HG03108 (cell line): ENCODE results near the gene LCP1.
A peak's percentile ranks its signal among the peaks of the same experiment; 100 is the strongest.

Experiments used
- ATAC-seq: cut with Tn5 transposase; IDR thresholded peaks from one replicate; pipeline ENCODE4 v1.9.1; 2021; ENCODE audit warnings: moderate library complexity; ENCODE audit not compliant: unreplicated experiment

The LCP1 gene

GRCh38 chr13:46129955-46130618 lies 51.9 kb downstream of the LCP1 start:
- no peak for ATAC-seq

GRCh38 chr13:46129124-46129523 lies 52.9 kb downstream of the LCP1 start:
- no peak for ATAC-seq

DNA sequence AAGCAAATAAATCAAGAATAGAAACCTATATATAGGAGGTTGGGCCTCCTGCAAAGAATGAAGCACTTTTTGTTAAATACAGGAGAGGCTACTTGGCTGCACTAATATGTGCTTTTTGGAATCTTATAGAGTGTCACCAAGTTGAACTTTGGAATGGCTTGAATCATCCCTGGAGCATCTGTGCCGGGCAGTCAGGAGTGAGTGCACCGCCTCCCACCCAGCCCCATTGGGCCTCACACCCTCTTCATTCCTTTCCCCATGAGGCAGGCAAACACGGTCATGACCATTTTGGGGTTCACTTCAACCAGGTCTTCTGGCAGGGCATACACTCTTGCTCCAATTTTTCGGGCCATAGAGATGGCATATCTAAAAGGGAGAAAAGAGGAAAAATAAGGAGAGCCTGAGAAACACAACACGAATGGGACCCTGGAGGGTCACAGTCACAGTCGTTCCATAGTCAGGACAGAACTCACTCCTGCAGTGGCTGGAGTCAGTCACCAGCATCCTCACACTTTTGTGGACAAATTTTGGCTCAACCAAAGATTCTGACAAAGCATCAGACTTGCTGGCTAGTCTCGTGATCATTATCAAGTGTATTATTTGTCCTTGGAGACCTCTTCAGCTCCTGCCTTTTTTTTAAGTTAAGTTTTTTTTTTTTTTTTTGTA lies 54.5 kb downstream of the LCP1 start:
- no peak for ATAC-seq

- ATAC-seq = peak; percentile 84
Observed at GRCh38 chr13:46126552-46127357, 55.2 kb downstream of the LCP1 start.

DNA sequence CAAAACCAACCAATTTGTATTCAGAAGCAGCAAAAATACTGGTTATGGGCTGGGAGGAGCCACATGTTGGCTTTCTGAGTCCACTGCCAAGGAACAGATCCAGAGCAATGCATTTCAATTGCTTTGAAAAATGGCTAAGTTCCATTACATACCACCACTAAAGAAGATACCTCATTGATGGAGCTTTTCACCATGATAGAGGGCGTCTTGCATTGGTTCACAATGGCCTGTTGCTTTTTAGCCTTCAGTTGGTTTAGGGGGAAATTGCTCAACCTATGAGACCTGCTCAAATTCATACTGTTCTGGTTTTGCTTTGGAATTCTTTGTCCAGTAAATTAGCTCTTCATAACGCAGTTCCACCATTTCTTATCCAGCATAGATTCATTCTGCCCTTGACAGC lies 55.9 kb downstream of the LCP1 start:
- ATAC-seq = no peak

DNA sequence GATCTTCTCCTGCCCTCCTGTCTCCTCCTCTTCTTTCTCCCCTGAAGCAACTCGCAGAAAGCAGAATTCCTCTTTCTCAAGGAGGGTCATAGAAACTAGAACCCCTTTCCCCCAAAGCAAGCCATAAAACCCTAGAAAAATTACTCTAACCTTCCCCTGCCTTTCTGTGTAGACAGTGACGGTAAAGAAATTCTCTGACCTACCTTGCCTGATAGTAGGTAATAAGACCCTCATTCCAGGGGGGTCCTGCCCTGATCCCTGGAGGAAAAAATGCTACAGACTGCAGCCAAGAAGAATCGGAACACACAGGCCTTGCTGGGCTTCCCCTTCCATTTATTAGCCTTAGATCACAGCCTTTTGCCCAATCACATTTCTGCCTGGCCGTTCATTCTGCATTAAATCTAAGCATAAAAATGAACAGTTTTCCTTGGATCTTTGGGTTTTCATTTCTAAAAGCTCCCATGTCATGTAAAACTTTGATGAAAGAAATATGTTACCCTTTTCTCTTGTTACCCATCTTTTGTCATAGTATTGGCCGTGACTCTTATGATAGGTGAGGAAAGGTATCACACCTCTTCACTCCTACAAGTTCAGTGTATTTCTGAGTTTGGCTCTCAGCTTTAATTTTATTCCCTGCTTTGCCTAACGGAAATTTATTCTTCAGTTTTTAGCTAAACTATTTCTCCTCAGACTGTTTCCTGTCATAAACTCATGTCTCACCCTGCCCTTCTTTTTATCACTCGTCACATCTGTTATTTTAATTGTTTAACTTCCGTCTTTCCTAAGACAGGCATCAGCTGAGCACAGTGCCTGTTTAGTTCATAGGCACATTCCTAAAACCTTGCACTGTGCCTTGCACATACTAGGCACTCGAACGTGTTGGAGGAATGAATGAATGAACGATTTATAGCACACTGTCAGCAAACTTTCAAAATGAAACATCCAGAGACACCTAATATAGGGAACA lies 56.7 kb downstream of the LCP1 start:
- ATAC-seq = no peak

DNA sequence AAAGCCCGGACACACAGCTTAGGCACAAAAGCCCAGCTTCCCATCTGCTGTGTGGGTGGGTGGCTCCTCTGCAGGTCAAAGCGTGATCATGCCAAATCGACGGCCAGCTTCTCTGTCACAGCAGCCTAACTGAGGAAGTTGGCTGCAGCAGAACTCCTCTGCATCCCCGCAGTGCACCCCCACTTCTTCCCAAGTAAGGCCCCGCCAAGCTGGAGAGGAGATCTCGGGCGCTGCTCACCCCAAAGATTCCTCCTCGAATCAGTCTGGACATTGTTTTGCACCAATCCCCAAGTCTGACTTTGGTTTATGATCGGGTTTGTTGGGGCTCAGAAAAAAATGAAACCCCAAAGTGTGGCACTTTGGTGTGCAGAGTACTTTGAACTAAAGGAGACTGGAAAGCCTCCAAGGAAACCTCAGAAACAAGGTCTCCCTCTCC lies 57.4 kb downstream of the LCP1 start:
- no peak for ATAC-seq

GRCh38 chr13:46122304-46122703 lies 59.7 kb downstream of the LCP1 start:
- no peak for ATAC-seq

DNA sequence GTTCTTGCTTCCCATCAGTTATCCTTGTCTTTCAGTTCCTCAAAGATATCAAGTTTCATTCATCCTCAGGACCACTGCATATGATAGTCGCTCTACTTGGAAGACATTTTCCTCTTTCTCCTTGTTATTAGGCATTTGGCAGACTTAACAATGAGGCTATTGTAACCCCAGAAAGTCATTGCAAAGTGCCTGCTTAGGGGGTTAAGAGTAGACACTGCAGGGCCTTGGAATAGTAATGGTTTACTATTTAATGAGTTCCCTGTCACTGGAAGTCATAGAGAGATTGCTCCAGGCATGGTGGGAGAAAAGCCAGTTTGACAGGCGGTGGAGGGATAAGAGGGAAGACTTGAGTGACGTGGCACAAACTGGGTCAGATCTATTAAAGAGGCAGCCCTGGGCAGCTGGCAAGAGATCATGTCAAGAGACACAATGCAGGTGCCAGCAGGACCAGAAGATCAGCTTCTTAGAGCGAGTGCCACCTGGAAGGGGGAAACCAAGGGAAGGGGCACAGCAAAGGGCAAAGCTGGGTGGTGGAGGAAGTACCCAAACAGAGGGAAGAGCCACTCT lies 60.3 kb downstream of the LCP1 start:
- no peak for ATAC-seq

- no peak for ATAC-seq
Observed at GRCh38 chr13:46121033-46121432, 60.9 kb downstream of the LCP1 start.

DNA sequence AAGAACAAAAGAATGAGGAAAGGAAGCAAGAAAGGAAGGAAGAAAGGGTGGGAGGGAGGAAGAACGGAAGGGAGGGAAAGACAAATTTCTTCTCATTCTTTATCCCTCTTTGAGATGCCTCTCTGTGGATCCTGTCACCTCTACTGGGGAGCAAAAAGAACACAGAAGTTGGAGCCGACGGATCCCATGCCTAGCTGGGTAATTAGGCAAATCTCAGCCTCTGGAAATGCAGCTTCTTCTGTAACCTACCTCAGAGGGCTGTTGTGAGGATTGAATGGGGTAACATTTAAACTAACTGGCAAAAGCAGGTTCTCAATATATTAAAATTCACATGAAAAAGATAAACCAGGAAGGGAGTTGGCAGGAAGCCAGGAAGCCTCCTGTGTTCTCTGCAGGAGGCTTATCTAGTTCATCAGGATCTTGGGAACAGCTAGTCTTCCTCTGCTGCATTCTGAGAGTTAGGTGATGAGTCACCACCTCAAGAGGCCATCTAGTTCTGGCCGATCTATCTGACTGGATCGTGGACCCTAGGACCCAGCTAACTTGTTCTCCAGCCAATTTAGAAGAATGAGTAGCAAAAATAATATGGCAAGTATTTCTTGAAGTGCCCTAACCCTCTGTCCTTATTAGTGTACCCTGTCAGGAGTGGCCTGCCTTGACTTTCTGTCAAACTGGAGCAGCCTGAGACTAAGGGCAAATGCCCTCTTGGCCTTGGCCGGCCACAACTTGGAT lies 61.9 kb downstream of the LCP1 start:
- no peak for ATAC-seq

DNA sequence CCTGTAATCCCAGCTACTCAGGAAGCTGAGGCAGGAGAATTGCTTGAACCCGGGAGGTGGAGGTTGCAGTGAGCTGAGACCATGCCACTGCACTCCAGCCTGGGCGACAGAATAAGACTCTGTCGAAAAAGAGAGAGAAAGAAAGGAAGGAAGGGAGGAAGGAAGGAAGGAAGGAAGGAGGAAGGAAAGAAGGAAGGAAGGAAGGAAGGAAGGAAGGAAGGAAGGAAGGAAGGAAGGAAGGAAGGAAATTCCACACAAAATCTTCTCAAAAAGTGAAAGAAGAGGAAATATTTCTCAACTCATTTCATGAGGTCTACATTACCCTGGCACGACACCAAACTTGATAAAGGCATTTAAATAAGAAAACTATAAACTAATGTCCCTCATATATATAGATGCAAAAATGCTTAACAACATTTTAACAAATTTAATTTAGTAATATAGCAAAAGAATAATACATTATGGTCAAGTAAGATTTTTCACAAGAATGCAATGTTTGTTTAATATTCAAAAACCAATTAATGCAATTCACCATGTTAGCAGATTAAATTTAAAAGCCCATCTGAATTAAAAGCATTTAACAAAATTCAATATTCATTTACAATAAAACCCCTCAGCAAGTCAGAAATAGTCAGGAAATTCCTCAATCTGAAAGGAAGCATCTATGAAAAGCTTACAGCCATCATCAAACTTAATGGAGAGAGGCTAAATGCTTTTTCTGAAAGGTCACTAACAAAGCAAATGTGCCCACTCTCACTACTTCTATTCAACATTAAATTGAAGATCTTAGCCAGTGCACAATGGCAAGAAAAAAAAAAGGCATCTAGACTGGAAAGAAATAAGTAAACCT lies 65.1 kb downstream of the LCP1 start:
- ATAC-seq = no peak

DNA sequence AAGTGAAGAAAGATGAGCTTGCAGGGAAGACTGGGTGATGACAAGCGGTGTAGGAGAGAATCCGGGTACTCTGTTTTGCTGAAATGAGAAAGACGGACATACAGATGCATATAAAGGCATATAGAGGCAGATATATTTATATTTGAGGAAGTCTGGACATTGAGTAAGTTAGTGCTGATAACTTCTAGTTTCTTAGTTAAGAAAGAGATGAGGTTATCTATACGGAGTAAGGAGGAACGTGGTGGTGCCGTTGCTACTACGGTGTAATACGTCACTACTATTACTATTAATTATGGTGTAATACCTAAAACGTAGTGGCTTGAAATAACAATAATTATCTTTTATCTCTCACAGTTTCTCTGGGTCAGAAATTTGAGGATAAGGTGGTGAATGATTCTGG lies 67.4 kb downstream of the LCP1 start:
- ATAC-seq = no peak

GRCh38 chr13:46113596-46113995 lies 68.4 kb downstream of the LCP1 start:
- ATAC-seq = no peak

DNA sequence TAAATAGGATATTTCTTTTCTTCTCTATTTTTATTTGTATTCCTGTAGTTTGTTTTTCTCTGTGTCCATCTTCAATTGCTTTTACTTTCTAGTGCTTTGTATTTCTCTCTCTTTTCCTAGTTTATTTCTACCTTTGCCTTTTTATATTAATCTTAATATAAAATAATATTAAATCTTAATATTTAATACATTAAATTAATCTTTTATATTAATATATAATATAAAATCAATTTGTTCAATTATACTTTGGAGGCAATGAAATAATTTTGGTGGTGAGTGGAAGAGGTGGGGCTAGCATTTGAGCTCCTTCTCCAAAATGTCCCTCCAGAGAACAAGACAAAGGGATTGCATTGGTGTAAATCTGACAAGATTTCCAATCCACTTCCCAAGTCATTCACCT lies 70.8 kb downstream of the LCP1 start:
- no peak for ATAC-seq

DNA sequence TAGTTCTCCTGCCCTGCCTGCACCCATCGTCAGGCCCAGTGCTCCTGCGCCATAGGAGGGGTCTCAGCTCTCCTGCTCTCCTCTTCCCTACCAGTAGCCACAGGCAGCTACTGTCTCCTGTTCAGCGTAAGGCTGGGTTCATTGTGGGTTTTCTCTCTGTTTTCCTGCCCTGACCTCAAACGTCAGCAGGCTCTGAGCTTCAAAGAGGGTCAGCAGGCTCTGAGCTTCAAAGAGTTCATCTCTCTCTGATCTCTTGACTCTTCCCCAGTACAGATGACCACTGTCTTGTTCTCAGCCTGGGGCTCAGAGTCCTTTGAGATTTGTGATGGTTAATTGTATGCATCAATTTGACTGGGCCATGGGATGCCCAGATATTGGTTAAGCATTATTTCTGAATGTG lies 72.5 kb downstream of the LCP1 start:
- no peak for ATAC-seq

DNA sequence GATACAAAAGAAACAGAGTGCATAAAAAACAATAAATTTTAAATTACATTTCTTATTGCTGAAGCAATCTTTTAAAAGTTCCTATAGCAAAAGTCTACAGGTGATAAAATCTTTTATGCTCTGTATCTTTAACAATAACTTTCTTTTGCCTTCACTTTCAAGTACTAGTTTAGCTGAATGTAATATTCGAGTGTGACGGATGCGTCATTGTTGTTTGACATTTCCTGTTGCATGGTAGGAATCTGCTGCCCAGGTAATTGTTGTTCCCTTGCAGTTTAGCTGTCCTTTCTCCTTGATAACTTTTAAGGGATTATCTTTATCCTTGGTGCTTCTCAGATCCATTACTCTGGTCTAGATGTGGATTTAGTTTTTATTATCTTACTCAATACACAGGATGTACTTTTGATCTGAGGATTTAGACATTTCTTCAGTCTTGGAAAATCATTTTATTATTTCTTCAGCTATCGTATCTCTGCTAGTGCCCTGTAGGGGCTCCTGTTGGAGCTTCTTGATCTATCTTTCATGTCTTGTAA lies 75.1 kb downstream of the LCP1 start:
- no peak for ATAC-seq

DNA sequence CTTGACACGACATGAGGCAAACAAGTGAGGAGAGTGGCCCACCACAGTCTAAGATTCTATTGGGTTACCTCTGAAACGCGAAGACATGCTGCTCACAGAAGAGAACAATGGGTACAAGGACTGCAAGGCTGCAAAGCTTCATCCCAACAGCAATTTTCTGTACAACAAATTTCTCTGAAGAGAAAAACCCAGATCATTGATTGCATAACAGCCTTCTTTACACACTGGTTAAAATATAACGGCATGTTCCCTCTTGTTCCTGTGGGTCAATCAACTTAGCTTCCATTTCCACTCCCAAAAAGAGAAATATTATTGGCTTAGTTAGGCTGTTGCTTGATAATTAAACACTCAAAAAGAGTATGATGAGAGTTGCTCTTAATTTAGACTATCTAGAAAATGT lies 77.1 kb downstream of the LCP1 start, which contains the start of gene CPB2:
CPB2 (minus strand) TSS at position 166 of the 400 bp plus-strand sequence; CDS start at position 142, 24 bp downstream.
- no peak for ATAC-seq

DNA sequence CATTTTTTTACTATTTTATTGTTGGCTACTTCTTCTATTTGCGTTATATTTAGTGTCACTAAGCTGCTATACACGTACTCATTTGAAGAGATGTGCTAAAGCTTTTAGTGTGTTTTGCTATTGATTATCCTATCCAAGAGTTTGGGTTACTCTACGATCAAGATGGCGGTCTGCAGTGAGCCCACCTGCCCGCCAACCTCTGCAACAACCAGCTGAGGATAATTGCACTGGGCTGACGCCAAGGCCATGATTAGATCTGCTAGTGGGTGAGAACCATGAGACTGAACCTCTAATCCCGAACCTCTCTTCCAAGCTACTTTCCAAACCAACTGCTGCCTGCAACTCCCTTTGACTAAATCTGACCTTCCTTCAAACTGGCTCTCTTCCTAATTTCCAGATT lies 78.9 kb downstream of the LCP1 start:
- ATAC-seq = no peak
